Umbilical cord (tissue), 2 donors: Measurements from ENCODE around the gene KRTAP5-5. TPM values are rescaled to one million over a fixed set of nuclear protein-coding genes. Genes with fewer than 3 reads are reported as not detected.
"Not testable (repeated sequence)": the region's sequence is repeated elsewhere in the genome, so short reads cannot be mapped to it uniquely, and the experiment has no call there.

Source experiments
- DNase-seq: peaks from one replicate; pipeline ENCODE4 v3.0.0-alpha.2; 2015; ENCODE audit warnings: low spot score
- total RNA-seq: library from RNA; depleted of rRNA; stranded (reverse); fragments of >200 nt; gene quantifications from one replicate; pipeline ENCODE4 v1.2.3, GENCODE V29; 2014; ENCODE audit warnings: low replicate concordance; ENCODE audit not compliant: insufficient read depth

Gene KRTAP5-5
- total RNA-seq = not detected

- no peak for DNase-seq
Observed at GRCh38 chr11:1629326-1630185, at the start of gene KRTAP5-5. KRTAP5-5 (plus strand) TSS chr11:1629775; CDS start chr11:1629841, 66 bp downstream.

- DNase-seq = no peak
Observed at GRCh38 chr11:1581976-1582375, 47.6 kb upstream of the KRTAP5-5 start.

GRCh38 chr11:1582909-1583308 lies 46.7 kb upstream of the KRTAP5-5 start:
- not testable (repeated sequence) for DNase-seq

GRCh38 chr11:1584661-1585370 lies 44.8 kb upstream of the KRTAP5-5 start, which contains the start of gene KRTAP5-1:
KRTAP5-1 (minus strand) TSS chr11:1585283; CDS start chr11:1585249, 34 bp downstream.
- DNase-seq = not testable (repeated sequence)

GRCh38 chr11:1586699-1587098 lies 42.9 kb upstream of the KRTAP5-5 start:
- no peak for DNase-seq

GRCh38 chr11:1589191-1589963 lies 40.2 kb upstream of the KRTAP5-5 start:
- not testable (repeated sequence) for DNase-seq

- no peak for DNase-seq
Observed at GRCh38 chr11:1589996-1590395, 39.6 kb upstream of the KRTAP5-5 start.

GRCh38 chr11:1592628-1593027 lies 36.9 kb upstream of the KRTAP5-5 start:
- no peak for DNase-seq

- not testable (repeated sequence) for DNase-seq
Observed at GRCh38 chr11:1595994-1596575, 33.5 kb upstream of the KRTAP5-5 start.

- not testable (repeated sequence) for DNase-seq
Observed at GRCh38 chr11:1596576-1597121, 32.9 kb upstream of the KRTAP5-5 start.

GRCh38 chr11:1597331-1597993 lies 32.1 kb upstream of the KRTAP5-5 start:
- DNase-seq = no peak

- DNase-seq = no peak
Observed at GRCh38 chr11:1597994-1598380, 31.6 kb upstream of the KRTAP5-5 start, which contains the start of gene KRTAP5-2. KRTAP5-2 (minus strand) TSS chr11:1598294; CDS start chr11:1598250, 44 bp downstream.

- not testable (repeated sequence) for DNase-seq
Observed at GRCh38 chr11:1598406-1598805, 31.2 kb upstream of the KRTAP5-5 start.

GRCh38 chr11:1598816-1599215 lies 30.8 kb upstream of the KRTAP5-5 start:
- no peak for DNase-seq

- DNase-seq = no peak
Observed at GRCh38 chr11:1600626-1601025, 28.9 kb upstream of the KRTAP5-5 start.

- DNase-seq = not testable (repeated sequence)
Observed at GRCh38 chr11:1601663-1602062, 27.9 kb upstream of the KRTAP5-5 start.

GRCh38 chr11:1603629-1604028 lies 25.9 kb upstream of the KRTAP5-5 start:
- DNase-seq = no peak

GRCh38 chr11:1604181-1604580 lies 25.4 kb upstream of the KRTAP5-5 start:
- DNase-seq = no peak

- no peak for DNase-seq
Observed at GRCh38 chr11:1604711-1605110, 24.9 kb upstream of the KRTAP5-5 start.

GRCh38 chr11:1605923-1606322 lies 23.7 kb upstream of the KRTAP5-5 start:
- DNase-seq = not testable (repeated sequence)
